Hematopoietic multipotent progenitor cell (in vitro differentiated cells): ENCODE results near the gene COL20A1. TPM values are rescaled to one million over a fixed set of nuclear protein-coding genes. Genes with fewer than 3 reads are reported as not detected.
"Not testable (repeated sequence)": the region's sequence is repeated elsewhere in the genome, so short reads cannot be mapped to it uniquely, and the experiment has no call there.

ENCODE experiments used
- DNase-seq, 3 donors: peaks; one replicate each; pipeline ENCODE4 v3.0.0-alpha.2; 2011 to 2015; ENCODE audit warnings: low read depth in 2 of 3, low spot score in 2 of 3
- total RNA-seq: library from RNA; depleted of rRNA; stranded (reverse); fragments of >200 nt; gene quantifications from one replicate; pipeline ENCODE4 v1.2.3, GENCODE V29; 2012

COL20A1 gene
- total RNA-seq, 1 donor = not detected

- DNase-seq = no peak
Observed at GRCh38 chr20:63329331-63330083, 36.5 kb downstream of the COL20A1 start.

- DNase-seq = no peak
Observed at GRCh38 chr20:63330084-63330760, 37.2 kb downstream of the COL20A1 start.

- DNase-seq = no peak
Observed at GRCh38 chr20:63330940-63331339, 38.0 kb downstream of the COL20A1 start.

GRCh38 chr20:63331741-63332400 lies 38.9 kb downstream of the COL20A1 start:
- DNase-seq = no peak

- DNase-seq = no peak
Observed at GRCh38 chr20:63332488-63333240, 39.7 kb downstream of the COL20A1 start.

GRCh38 chr20:63333241-63333836 lies 40.4 kb downstream of the COL20A1 start:
- no peak for DNase-seq

GRCh38 chr20:63334356-63334755 lies 41.4 kb downstream of the COL20A1 start:
- DNase-seq = no peak

- not testable (repeated sequence) for DNase-seq
Observed at GRCh38 chr20:63335060-63335459, 42.1 kb downstream of the COL20A1 start.

GRCh38 chr20:63335711-63336110 lies 42.7 kb downstream of the COL20A1 start:
- no peak for DNase-seq

- no peak for DNase-seq
Observed at GRCh38 chr20:63336232-63336752, 43.3 kb downstream of the COL20A1 start.

- no peak for DNase-seq
Observed at GRCh38 chr20:63337786-63338420, 44.9 kb downstream of the COL20A1 start.

- not testable (repeated sequence) for DNase-seq
Observed at GRCh38 chr20:63339154-63340094, 46.4 kb downstream of the COL20A1 start.

GRCh38 chr20:63340158-63340688 lies 47.2 kb downstream of the COL20A1 start:
- not testable (repeated sequence) for DNase-seq

GRCh38 chr20:63342561-63343459 lies 49.8 kb downstream of the COL20A1 start:
- DNase-seq = no peak

- DNase-seq = no peak
Observed at GRCh38 chr20:63343460-63344445, 50.8 kb downstream of the COL20A1 start.

GRCh38 chr20:63344616-63345327 lies 51.8 kb downstream of the COL20A1 start:
- no peak for DNase-seq
